ENCODE measurements around the gene MUC12.

DNA sequence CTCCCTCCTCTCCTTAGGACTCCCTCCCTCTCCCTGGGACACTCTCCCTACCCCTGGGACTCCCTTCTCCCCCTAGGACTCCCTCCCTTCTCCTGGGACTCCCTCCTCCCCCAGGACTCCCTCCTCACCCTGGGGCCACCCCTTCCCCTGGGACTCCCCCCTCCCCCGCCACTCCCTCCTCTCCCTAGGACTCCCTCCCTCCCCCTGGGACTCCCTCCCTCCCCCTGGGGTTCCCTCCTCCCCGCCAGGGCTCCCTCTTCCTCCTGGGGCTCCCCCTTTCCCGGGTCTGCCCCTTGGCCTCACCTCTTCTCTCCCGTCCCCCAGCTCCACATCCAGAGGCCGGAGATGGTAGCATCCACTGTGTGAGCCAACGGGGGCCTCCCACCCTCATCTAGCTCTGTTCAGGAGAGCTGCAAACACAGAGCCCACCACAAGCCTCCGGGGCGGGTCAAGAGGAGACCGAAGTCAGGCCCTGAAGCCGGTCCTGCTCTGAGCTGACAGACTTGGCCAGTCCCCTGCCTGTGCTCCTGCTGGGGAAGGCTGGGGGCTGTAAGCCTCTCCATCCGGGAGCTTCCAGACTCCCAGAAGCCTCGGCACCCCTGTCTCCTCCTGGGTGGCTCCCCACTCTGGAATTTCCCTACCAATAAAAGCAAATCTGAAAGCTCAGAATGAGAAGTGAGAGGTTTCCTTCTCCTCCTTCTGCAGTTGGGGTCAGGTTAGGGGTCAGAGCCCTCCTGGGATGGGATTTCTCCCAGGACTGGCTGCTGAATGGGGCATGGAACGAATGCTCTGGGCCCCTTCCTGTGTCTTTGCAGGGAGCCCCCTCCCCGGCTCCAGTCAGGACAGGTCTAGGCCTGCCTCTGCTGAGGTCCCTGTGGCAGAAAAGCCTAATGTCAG lies 49.2 kb downstream of the MUC12 start:
- TF ChIP-seq SMARCC2 (IDR thresholded peaks at IDR 0.05) (no peak), RAD21 (CRISPR knock-in tag; IDR thresholded peaks at IDR 0.05) (no peak)

Measured in HepG2 (cell line).